Heart right ventricle (tissue), 16 donors: ENCODE results near the gene CHST1. TPM values are rescaled to one million over a fixed set of nuclear protein-coding genes. Genes with fewer than 3 reads are reported as not detected.

Experiments
- ATAC-seq, 8 donors: fragments of 200-7000 bp; cut with Tn5 transposase; one replicate each; pipeline ENCODE4 v1.9.1; 2020; ENCODE audit warnings: mild to moderate bottlenecking in 8 of 8, moderate library complexity in 8 of 8, moderate number of reproducible peaks in 1 of 8
- DNase-seq, 2 donors: peaks; one replicate each; pipeline ENCODE4 v3.0.0-alpha.2; 2020
- H3K27ac ChIP-seq, 10 donors: fragments of 200-600 bp; sonication (generic) in 2 of 10; one replicate each; pipeline versions ENCODE4 v1.5.0 to v1.8.0; 2020 to 2022; ENCODE audit warnings: mild to moderate bottlenecking in 3 of 10
- H3K27me3 ChIP-seq, 7 donors: fragments of 200-600 bp; one replicate each; pipeline ENCODE4 v1.8.0; 2021 to 2022; ENCODE audit warnings: mild to moderate bottlenecking in 2 of 7
- H3K36me3 ChIP-seq, 9 donors: fragments of 200-600 bp; sonication (generic) in 1 of 9; one replicate each; pipeline versions ENCODE4 v1.5.0 to v1.8.0; 2020 to 2022; ENCODE audit warnings: mild to moderate bottlenecking in 2 of 9
- H3K4me1 ChIP-seq, 9 donors: fragments of 200-600 bp; sonication (generic) in 1 of 9; one replicate each; pipeline versions ENCODE4 v1.5.0 to v1.8.0; 2020 to 2022; ENCODE audit warnings: mild to moderate bottlenecking in 4 of 9
- H3K4me3 ChIP-seq, 10 donors: fragments of 200-600 bp; sonication (generic) in 2 of 10; one replicate each; pipeline versions ENCODE4 v1.5.0 to v1.8.0; 2020 to 2022; ENCODE audit warnings: mild to moderate bottlenecking in 7 of 10, moderate library complexity in 2 of 10
- H3K9me3 ChIP-seq, 11 donors: fragments of 200-600 bp in 10 of 11; sonication (generic) in 2 of 11; one replicate each; pipeline versions ENCODE4 v1.5.0 to v1.8.0; 2013 to 2022; ENCODE audit warnings: mild to moderate bottlenecking in 2 of 11, control low read depth in 1 of 11, moderate library complexity in 1 of 11
- CTCF ChIP-seq, 9 donors: fragments of 200-600 bp; sonication (generic) in 2 of 9; IDR thresholded peaks; one replicate each; pipeline versions ENCODE4 v1.5.0 to v1.8.0; 2021 to 2022; ENCODE audit warnings: antibody characterized with exemption in 9 of 9, mild to moderate bottlenecking in 5 of 9, moderate library complexity in 1 of 9
- WGBS, 2 donors: extraction: QIAGEN DNeasy Blood & Tissue Kit; methylation state at CpG; one replicate each; pipeline ENCODE4 v1.1.7; 2013; ENCODE audit warnings: inconsistent platforms in 1 of 2; 5-methylcytosine and 5-hydroxymethylcytosine counted together
- intact Hi-C, 10 donors: fragments of 100-400 bp; cut with DNase I; formaldehyde crosslinking; loops; one replicate each; pipeline versions ENCODE4 v1.11.1 to v1.14.2; 2022
- polyA plus RNA-seq, 2 donors: library from polyadenylated mRNA; stranded (reverse); fragments of 200-250 nt; gene quantifications; one replicate each; pipeline ENCODE4 v1.2.3, GENCODE V29; 2013
- total RNA-seq, 10 donors: library from RNA; stranded (reverse); fragmentation: NEBNext Ultra II Directional in 3 of 10; extraction: Animal tissue kit (Norgen Biotek cat#: 25700) in 3 of 10; gene quantifications; one replicate each; pipeline versions ENCODE4 v1.2.1 to v1.2.4, GENCODE V29; 2021 to 2023
- donor health status: Arrhythmogenic right ventricular cardiomyopathy.
- donor health status: ischemic (EF 13 %, LVEDD 7.1; RV severe dilation, severe dysfunction).
- donor health status: healthy with polysubstance abuse.
- donor health status: DM: no; HTN: yes; CAD: no.
- donor health status: DM: no; HTN: no; CAD: no.
- donor health status: ischemic (EF 25% LVEDD 6.9; RV normal size, moderate dysfunction).
- donor health status: ischemic (EF 25% LVEDD 5.7; RV mildly dilated, moderate dysfunction).
- donor health status: healthy.
- donor health status: DM: yes; HTN: yes; CAD: no.
- donor health status: Ischemic cardiomyopathy.
- donor health status: ischemic (EF 35%, LVEDD 5.7; RV mildly dilated, moderate dysfunction).
- donor health status: nonischemic (EF 11% LVEDD 7.7; RV severe dilation, severe dysfunction).
- donor health status: DM: yes; HTN: yes; CAD: no.
- donor health status: PGD.
- donor health status: ischemic (EF 29% LVEDD 5.4; RV normal size, mild dysfunction).
- donor health status: nonischemic (EF 23%, LVEDD 6.1; RV moderate dilation, normal function).

CHST1 gene
- total and polyA plus RNA-seq, 12 donors: 0.53 to 7.7 (median 1.9) TPM

- Histone ChIP-seq H3K27ac (no peak overlapping the region), H3K4me1 (no peaks in the 10 kb centered on the region), H3K9me3 (no peaks in the 10 kb centered on the region), H3K36me3 (no peaks in the 10 kb centered on the region), H3K4me3 (no peak overlapping the region), H3K27me3 (peaks cover 0 to 32% (median 9%) of the 10 kb centered on the region in 7 donors)
- no peak for TF ChIP-seq CTCF (IDR thresholded peaks at IDR 0.05)
- 67 to 71% methylated on average over 6 of the region's 6 CpGs for WGBS, 2 donors
- intact Hi-C loops: no loop called here
- DNase-seq (no peak), ATAC-seq (no peak)
Observed at GRCh38 chr11:45708887-45709663, 43.7 kb upstream of the CHST1 start.

- DNase-seq (no peak), ATAC-seq (no peak)
- no peaks in the 10 kb centered on the region for H3K36me3 ChIP-seq
- no peak for TF ChIP-seq CTCF (IDR thresholded peaks at IDR 0.05)
- H3K4me1 ChIP-seq: no peaks in the 10 kb centered on the region
- intact Hi-C loops: no loop called here
- H3K9me3 ChIP-seq: no peaks in the 10 kb centered on the region
- peaks cover 0 to 18% (median 9%) of the 10 kb centered on the region in 7 donors for H3K27me3 ChIP-seq
- no peak overlapping the region for H3K27ac ChIP-seq
- no peak overlapping the region for H3K4me3 ChIP-seq
- WGBS, 2 donors: 63 to 72% methylated on average over 2 of the region's 2 CpGs
Observed at GRCh38 chr11:45704635-45705034, 39.2 kb upstream of the CHST1 start.

- intact Hi-C loops: no loop called here
- Histone ChIP-seq H3K4me1 (no peaks in the 10 kb centered on the region), H3K9me3 (no peaks in the 10 kb centered on the region), H3K27me3 (peaks cover 0 to 18% (median 9%) of the 10 kb centered on the region in 7 donors), H3K27ac (no peak overlapping the region), H3K36me3 (no peaks in the 10 kb centered on the region), H3K4me3 (no peak overlapping the region)
- no peak for DNase-seq
- TF ChIP-seq CTCF (IDR thresholded peaks at IDR 0.05): no peak
- WGBS, 2 donors: 76 to 80% methylated on average over 4 of the region's 4 CpGs
- ATAC-seq: no peak
Observed at GRCh38 chr11:45704133-45704532, 38.7 kb upstream of the CHST1 start.

- H3K27ac ChIP-seq: no peak overlapping the region
- H3K9me3 ChIP-seq: no peaks in the 10 kb centered on the region
- ATAC-seq (no peak), DNase-seq (no peak)
- no peak overlapping the region for H3K4me3 ChIP-seq
- intact Hi-C loops: no loop called here
- 82 to 83% methylated on average over 4 of the region's 4 CpGs for WGBS, 2 donors
- H3K36me3 ChIP-seq: no peaks in the 10 kb centered on the region
- TF ChIP-seq CTCF (IDR thresholded peaks at IDR 0.05): no peak
- H3K27me3 ChIP-seq: peaks cover 0 to 12% (median 3%) of the 10 kb centered on the region in 7 donors
- H3K4me1 ChIP-seq: no peaks in the 10 kb centered on the region
Observed at GRCh38 chr11:45702511-45702910, 37.1 kb upstream of the CHST1 start.
